ENCODE data around the gene CALML6.

GRCh38 chr1:1956586-1957532 lies 41.8 kb downstream of the CALML6 start:
- TF ChIP-seq POLR2A (IDR thresholded peaks at IDR 0.05) = no peak
- no peak for TF ChIP-seq CTCF (IDR thresholded peaks at IDR 0.05 in 4 of 5, conservative IDR thresholded peaks at IDR 0.05 in 1 of 5)

Measured in gastrocnemius medialis (tissue), 4 donors.